Measurements from ENCODE around the gene VTA1.

DNA sequence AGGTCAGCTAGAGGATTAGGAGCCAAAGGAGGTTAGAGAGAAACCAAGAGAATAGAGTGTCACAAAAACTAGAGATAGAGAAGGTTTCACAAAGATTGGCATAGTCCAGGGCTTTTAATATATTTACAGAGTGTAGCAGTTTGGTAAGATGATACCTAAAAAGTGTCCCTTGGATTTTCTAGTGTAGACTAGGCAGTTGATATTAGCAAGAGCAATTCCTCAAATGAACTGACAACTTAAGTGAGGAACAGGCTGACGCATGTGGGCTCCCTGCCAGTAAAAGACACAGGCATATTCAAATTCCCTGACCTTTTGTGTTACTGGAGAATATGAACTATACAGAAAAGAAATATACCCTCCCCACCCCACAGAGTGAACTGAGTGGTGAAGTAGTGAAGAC lies 40.1 kb downstream of the VTA1 start:
- TF ChIP-seq, protein P1, sequence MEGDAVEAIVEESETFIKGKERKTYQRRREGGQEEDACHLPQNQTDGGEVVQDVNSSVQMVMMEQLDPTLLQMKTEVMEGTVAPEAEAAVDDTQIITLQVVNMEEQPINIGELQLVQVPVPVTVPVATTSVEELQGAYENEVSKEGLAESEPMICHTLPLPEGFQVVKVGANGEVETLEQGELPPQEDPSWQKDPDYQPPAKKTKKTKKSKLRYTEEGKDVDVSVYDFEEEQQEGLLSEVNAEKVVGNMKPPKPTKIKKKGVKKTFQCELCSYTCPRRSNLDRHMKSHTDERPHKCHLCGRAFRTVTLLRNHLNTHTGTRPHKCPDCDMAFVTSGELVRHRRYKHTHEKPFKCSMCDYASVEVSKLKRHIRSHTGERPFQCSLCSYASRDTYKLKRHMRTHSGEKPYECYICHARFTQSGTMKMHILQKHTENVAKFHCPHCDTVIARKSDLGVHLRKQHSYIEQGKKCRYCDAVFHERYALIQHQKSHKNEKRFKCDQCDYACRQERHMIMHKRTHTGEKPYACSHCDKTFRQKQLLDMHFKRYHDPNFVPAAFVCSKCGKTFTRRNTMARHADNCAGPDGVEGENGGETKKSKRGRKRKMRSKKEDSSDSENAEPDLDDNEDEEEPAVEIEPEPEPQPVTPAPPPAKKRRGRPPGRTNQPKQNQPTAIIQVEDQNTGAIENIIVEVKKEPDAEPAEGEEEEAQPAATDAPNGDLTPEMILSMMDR (IDR thresholded peaks at IDR 0.05; ENCODE audit: borderline replicate concordance, extremely low read depth, low read length, poor library complexity, severe bottlenecking) = no peak
- TF ChIP-seq EZH2 (IDR thresholded peaks at IDR 0.05; ENCODE audit: borderline replicate concordance, low read depth, low read length, severe bottlenecking) = no peak
